ENCODE measurements around the gene S100B. TPM values are rescaled to one million over a fixed set of nuclear protein-coding genes. Genes with fewer than 3 reads are reported as not detected.

Gene S100B
- total and polyA plus RNA-seq, 3 experiments from 2014 or later = 0.91 to 24.1 (median 1.4) TPM

DNA sequence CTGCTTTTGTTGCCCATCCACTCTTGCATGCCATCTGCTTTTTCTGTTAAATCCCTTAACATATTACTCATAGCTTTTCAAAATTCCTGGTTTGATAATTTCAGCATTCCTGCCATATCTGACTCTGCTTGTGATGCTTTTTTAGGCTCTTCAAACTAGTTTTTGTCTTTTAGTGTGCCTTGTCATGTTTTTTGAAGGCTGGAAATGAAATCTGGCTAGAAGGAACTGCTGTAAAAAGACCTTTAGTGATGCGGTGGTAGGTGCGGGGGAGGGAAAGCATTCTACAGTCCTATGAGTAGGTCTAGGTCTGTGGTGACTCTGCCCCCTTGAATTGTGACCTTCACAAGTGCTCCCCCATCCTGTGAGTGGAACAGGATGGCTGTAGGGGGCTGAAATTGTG lies 15.0 kb upstream of the S100B start:
- Histone ChIP-seq H3K9me3 (ENCODE audit: low read length) (no peaks in the 10 kb centered on the region), H3K4me1 (ENCODE audit: insufficient read depth, low read length) (peaks cover 45% of the 10 kb centered on the region), H3K27ac (ENCODE audit: low read depth, low read length) (no peak overlapping the region), H3K27me3 (ENCODE audit: insufficient read depth, low read length, poor library complexity, severe bottlenecking) (no peaks in the 10 kb centered on the region), H3K4me3 (ENCODE audit: low read length) (no peak overlapping the region), H3K36me3 (ENCODE audit: insufficient read depth, low read length) (no peaks in the 10 kb centered on the region)
- ChIA-PET POLR2A (interaction anchor here (1.1 kb wide), 1 partner anchor 16 kb away, joined by 3 read pairs; the partner anchor contains the start of gene PRMT2), CTCF (interaction anchor here (1.3 kb wide), 1 partner anchor 16 kb away, joined by 4 read pairs; the partner anchor contains the start of gene PRMT2)
- Mint-ChIP-seq H3K4me3 (peak overlapping the region in 1 of 7 donors; percentile 36), H3K9me3 (peaks cover 0 to 2% (median 0%) of the 10 kb centered on the region in 5 donors), H3K27me3 (no peaks in the 10 kb centered on the region), H3K36me3 (peaks cover 0 to 10% (median 0%) of the 10 kb centered on the region in 3 donors), H3K4me1 (peaks cover 33 to 53% (median 34%) of the 10 kb centered on the region in 3 donors), H3K27ac (peak overlapping the region in 6 of 8 donors; percentile 22 to 97 (median 94))
- DNase-seq = no peak

DNA sequence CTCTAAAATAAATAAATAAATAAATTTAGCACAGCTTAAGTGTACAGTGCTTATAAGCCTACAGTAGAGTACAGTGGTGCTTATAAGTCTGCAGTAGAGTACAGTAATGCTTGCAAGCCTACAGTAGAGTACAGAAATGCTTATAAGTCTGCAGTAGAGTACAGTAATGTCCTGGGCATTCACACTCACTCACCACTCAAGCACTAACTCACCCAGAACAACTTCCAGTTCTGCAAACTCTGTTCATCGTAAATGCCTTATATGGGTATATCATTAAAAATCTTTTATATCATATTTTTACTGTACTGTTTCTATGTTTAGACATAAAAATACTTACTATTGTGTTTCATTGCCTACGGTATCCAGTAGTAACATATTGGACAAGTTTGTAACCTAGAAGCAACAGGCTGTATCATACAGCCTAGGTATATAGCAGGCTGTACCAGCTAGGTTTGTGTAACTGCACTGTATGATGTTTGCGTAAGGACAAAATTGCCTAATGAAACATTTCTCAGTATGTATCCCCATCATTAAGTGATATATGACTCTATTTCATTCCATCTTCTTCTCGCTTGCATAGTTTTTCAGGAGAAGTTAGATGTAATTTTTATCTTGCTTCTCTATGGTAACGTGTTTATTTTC lies 14.0 kb upstream of the S100B start:
- CTCF ChIA-PET = interaction anchor here (0.6 to 1.3 kb wide), 3 partner anchors 17 to 72 kb away, joined by 3 to 4 read pairs (median 4); partner anchors contain the start of gene PRMT2
- Histone ChIP-seq H3K27ac (ENCODE audit: low read depth, low read length) (no peak overlapping the region), H3K36me3 (ENCODE audit: insufficient read depth, low read length) (no peaks in the 10 kb centered on the region), H3K4me1 (ENCODE audit: insufficient read depth, low read length) (peaks cover 37% of the 10 kb centered on the region), H3K9me3 (ENCODE audit: low read length) (no peaks in the 10 kb centered on the region), H3K27me3 (ENCODE audit: insufficient read depth, low read length, poor library complexity, severe bottlenecking) (no peaks in the 10 kb centered on the region), H3K4me3 (ENCODE audit: low read length) (no peak overlapping the region)
- H3K36me3 Mint-ChIP-seq = peaks cover 0 to 10% (median 0%) of the 10 kb centered on the region in 3 donors
- no peak for DNase-seq
- H3K27ac Mint-ChIP-seq = peak overlapping the region in 1 of 8 donors; percentile 22
- H3K4me3 Mint-ChIP-seq = no peak overlapping the region
- POLR2A ChIA-PET = interaction anchor here (1.1 kb wide), 1 partner anchor 17 kb away, joined by 3 read pairs; the partner anchor contains the start of gene PRMT2
- H3K9me3 Mint-ChIP-seq = peaks cover 0 to 2% (median 0%) of the 10 kb centered on the region in 5 donors
- H3K27me3 Mint-ChIP-seq = no peaks in the 10 kb centered on the region
- H3K4me1 Mint-ChIP-seq = peaks cover 30 to 46% (median 32%) of the 10 kb centered on the region in 3 donors

DNA sequence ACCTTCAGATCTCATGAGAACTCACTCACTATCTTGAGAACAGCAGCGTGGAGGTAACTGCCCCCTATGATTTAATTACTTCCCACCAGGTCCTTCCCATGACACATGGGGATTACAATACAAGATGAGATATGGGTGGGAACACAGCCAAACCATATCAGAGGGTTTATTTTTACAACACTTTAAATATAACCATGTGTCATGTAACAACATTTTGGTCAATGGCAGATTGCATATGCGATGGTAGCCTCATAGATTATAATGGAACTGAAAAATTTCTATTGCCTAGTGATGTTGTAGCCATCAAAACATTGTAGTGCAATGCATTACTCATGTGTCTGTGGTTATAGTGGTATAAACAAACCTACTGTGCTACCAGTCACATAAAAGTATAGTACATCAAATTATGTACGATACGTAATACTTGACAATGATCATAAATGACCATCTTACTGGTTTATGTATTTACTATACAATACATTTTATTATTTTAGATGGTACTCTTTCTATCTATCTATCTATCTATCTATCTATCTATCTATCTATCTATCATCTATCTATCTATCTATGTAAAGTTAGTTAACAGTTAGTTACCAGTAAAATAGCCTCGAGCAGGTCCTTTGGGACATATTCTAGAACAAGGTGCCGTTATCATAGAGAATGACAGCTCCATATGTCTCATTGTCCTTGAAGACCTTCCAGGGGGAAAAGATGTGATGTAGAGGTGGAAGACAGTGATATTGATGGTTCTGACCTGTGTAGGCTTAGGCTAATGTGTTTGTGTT lies 12.6 kb upstream of the S100B start:
- no peak for DNase-seq
- no peak overlapping the region for H3K4me3 Mint-ChIP-seq
- Histone ChIP-seq H3K4me3 (ENCODE audit: low read length) (no peak overlapping the region), H3K9me3 (ENCODE audit: low read length) (no peaks in the 10 kb centered on the region), H3K27ac (ENCODE audit: low read depth, low read length) (no peak overlapping the region), H3K36me3 (ENCODE audit: insufficient read depth, low read length) (no peaks in the 10 kb centered on the region), H3K4me1 (ENCODE audit: insufficient read depth, low read length) (peaks cover 28% of the 10 kb centered on the region), H3K27me3 (ENCODE audit: insufficient read depth, low read length, poor library complexity, severe bottlenecking) (no peaks in the 10 kb centered on the region)
- H3K9me3 Mint-ChIP-seq = peaks cover 0 to 2% (median 0%) of the 10 kb centered on the region in 5 donors
- peaks cover 21 to 36% (median 26%) of the 10 kb centered on the region in 3 donors for H3K4me1 Mint-ChIP-seq
- ChIA-PET POLR2A (no interaction called here), CTCF (no interaction called here)
- H3K27me3 Mint-ChIP-seq = no peaks in the 10 kb centered on the region
- peaks cover 0 to 10% (median 0%) of the 10 kb centered on the region in 3 donors for H3K36me3 Mint-ChIP-seq
- H3K27ac Mint-ChIP-seq = no peak overlapping the region

DNA sequence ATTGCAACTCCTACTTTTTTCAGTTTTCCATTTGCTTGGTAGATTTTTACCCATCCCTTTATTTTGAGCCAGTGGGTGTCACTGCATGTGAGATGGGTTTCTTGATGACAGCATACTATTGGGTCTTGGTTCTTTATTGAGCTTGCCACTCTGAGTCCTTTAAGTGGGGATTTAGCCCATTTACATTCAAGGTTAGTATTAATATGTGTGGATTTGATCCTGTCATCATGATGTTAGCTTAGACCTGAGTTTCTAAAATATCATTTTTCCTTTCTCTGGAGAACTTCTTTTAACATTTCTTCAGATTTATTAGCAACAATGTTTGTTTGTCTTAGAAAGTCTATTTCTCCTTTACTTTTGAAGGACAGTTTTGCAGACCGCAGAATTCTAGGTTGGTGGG lies 11.8 kb upstream of the S100B start:
- H3K4me3 ChIP-seq (ENCODE audit: low read length) = no peak overlapping the region
- no peaks in the 10 kb centered on the region for H3K9me3 ChIP-seq (ENCODE audit: low read length)
- H3K27me3 ChIP-seq (ENCODE audit: insufficient read depth, low read length, poor library complexity, severe bottlenecking) = no peaks in the 10 kb centered on the region
- no peak for DNase-seq
- no peaks in the 10 kb centered on the region for H3K27me3 Mint-ChIP-seq
- peaks cover 19% of the 10 kb centered on the region for H3K4me1 ChIP-seq (ENCODE audit: insufficient read depth, low read length)
- ChIA-PET POLR2A (no interaction called here), CTCF (no interaction called here)
- H3K9me3 Mint-ChIP-seq = peaks cover 0 to 6% (median 2%) of the 10 kb centered on the region in 5 donors
- no peak overlapping the region for H3K27ac ChIP-seq (ENCODE audit: low read depth, low read length)
- H3K36me3 Mint-ChIP-seq = peaks cover 0 to 15% (median 0%) of the 10 kb centered on the region in 3 donors
- H3K27ac Mint-ChIP-seq = no peak overlapping the region
- H3K4me3 Mint-ChIP-seq = no peak overlapping the region
- H3K36me3 ChIP-seq (ENCODE audit: insufficient read depth, low read length) = no peaks in the 10 kb centered on the region
- peaks cover 13 to 28% (median 18%) of the 10 kb centered on the region in 3 donors for H3K4me1 Mint-ChIP-seq

DNA sequence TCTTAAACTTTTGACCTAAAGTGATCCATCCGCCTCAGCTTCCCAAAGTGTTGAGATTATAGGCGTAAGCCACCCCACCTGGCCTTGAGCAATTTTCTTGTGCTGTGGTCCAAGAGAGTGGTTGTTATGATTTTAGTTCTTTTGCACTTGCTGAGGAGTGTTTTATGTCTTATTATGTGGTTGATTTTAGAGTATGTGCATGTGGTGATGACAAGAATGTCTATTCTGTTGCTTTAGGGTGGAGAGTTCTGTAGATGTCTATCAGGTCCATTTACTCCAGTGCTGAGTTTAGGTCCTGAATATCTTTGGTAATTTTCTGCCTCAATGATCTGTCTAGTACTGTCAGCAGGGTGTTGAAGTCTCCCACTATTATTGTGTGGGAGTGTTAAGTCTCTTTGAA lies 11.2 kb upstream of the S100B start:
- Histone ChIP-seq H3K27me3 (ENCODE audit: insufficient read depth, low read length, poor library complexity, severe bottlenecking) (no peaks in the 10 kb centered on the region), H3K4me1 (ENCODE audit: insufficient read depth, low read length) (peaks cover 13% of the 10 kb centered on the region), H3K27ac (ENCODE audit: low read depth, low read length) (no peak overlapping the region), H3K9me3 (ENCODE audit: low read length) (no peaks in the 10 kb centered on the region), H3K36me3 (ENCODE audit: insufficient read depth, low read length) (no peaks in the 10 kb centered on the region), H3K4me3 (ENCODE audit: low read length) (no peak overlapping the region)
- Mint-ChIP-seq H3K4me3 (no peak overlapping the region), H3K4me1 (peaks cover 8 to 22% (median 14%) of the 10 kb centered on the region in 3 donors), H3K9me3 (peaks cover 0 to 8% (median 2%) of the 10 kb centered on the region in 5 donors), H3K27ac (no peak overlapping the region), H3K36me3 (peaks cover 0 to 17% (median 0%) of the 10 kb centered on the region in 3 donors), H3K27me3 (no peaks in the 10 kb centered on the region)
- POLR2A ChIA-PET = no interaction called here
- CTCF ChIA-PET = no interaction called here
- no peak for DNase-seq

DNA sequence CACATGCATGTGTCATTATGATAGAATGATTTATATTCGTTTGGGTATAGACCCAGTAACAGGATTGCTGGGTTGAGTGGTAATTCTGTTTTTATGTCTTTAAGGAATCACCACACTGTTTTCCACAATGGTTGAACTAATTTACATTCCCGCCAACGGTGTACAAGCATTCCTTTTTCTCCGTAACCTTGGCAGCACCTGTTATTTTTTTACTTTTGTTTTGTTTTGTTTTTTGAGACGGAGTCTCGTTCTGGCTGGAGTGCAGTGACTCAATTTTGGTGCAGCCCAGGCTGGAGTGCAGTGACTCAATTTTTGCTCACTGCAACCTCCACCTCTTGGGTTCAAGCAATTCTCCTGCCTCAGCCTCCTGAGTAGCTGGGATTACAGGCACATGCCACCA lies 8.5 kb upstream of the S100B start:
- peaks cover 7% of the 10 kb centered on the region for H3K4me1 ChIP-seq (ENCODE audit: insufficient read depth, low read length)
- H3K9me3 ChIP-seq (ENCODE audit: low read length) = peaks cover 6% of the 10 kb centered on the region
- ChIA-PET POLR2A (no interaction called here), CTCF (interaction anchor here (1.8 kb wide), 1 partner anchor 7 kb away, joined by 3 read pairs; no protein-coding TSS in a partner anchor)
- no peak for DNase-seq
- Mint-ChIP-seq H3K27ac (no peak overlapping the region), H3K4me1 (peaks cover 0 to 11% (median 7%) of the 10 kb centered on the region in 3 donors), H3K36me3 (peaks cover 0 to 18% (median 0%) of the 10 kb centered on the region in 3 donors), H3K4me3 (no peak overlapping the region), H3K27me3 (no peaks in the 10 kb centered on the region), H3K9me3 (peaks cover 3 to 12% (median 7%) of the 10 kb centered on the region in 5 donors)
- H3K36me3 ChIP-seq (ENCODE audit: insufficient read depth, low read length) = no peaks in the 10 kb centered on the region
- H3K27me3 ChIP-seq (ENCODE audit: insufficient read depth, low read length, poor library complexity, severe bottlenecking) = no peaks in the 10 kb centered on the region
- no peak overlapping the region for H3K4me3 ChIP-seq (ENCODE audit: low read length)
- no peak overlapping the region for H3K27ac ChIP-seq (ENCODE audit: low read depth, low read length)

DNA sequence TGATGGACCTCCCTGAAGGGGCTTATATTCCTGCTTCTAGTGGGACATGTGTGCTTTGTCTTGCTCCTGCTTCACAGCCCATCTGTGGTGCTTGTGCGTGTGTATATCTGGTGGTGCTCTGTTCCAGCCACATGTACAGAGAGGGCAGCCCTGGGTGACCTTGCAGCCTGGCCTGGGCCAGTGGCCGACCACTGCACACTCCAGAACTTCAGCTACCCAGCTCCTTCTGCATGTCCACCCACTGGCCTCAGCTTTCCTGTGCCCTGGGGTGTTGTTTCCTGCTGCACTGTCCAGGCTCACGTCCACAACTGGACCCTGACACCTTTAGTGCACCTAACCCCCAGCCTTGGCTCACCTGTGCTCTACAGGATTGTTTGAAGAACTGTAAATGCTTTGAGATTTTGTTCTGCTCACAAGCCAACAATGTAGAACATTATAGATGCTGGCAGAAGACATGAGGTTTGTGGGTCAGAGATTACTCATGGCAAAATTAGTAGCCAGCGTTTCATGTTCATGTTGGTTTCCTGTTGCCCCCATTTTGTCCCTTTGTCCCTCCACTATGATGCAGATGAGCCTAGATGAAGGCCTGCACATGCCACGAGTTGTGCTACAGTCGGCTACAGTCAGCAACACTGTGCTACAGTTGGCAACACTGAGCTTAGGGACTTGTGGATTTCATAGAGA lies 5.3 kb upstream of the S100B start:
- Mint-ChIP-seq H3K4me3 (no peak overlapping the region), H3K4me1 (peaks cover 30 to 35% (median 32%) of the 10 kb centered on the region in 3 donors), H3K9me3 (peaks cover 3 to 12% (median 7%) of the 10 kb centered on the region in 5 donors), H3K27me3 (no peaks in the 10 kb centered on the region), H3K36me3 (peaks cover 0 to 13% (median 0%) of the 10 kb centered on the region in 3 donors), H3K27ac (peak overlapping the region in 1 of 8 donors; percentile 21)
- ChIA-PET CTCF (interaction anchor here (1.0 kb wide), 1 partner anchor 12 kb away, joined by 3 read pairs; no protein-coding TSS in a partner anchor), POLR2A (no interaction called here)
- no peaks in the 10 kb centered on the region for H3K27me3 ChIP-seq (ENCODE audit: insufficient read depth, low read length, poor library complexity, severe bottlenecking)
- no peaks in the 10 kb centered on the region for H3K36me3 ChIP-seq (ENCODE audit: insufficient read depth, low read length)
- no peak overlapping the region for H3K27ac ChIP-seq (ENCODE audit: low read depth, low read length)
- DNase-seq = no peak
- peaks cover 6% of the 10 kb centered on the region for H3K9me3 ChIP-seq (ENCODE audit: low read length)
- no peak overlapping the region for H3K4me3 ChIP-seq (ENCODE audit: low read length)
- peaks cover 35% of the 10 kb centered on the region for H3K4me1 ChIP-seq (ENCODE audit: insufficient read depth, low read length)

Measured in CD8-positive, alpha-beta memory T cell (primary cell).